ENCODE measurements around the gene UGT1A10.
"Not testable (repeated sequence)": the region's sequence is repeated elsewhere in the genome, so short reads cannot be mapped to it uniquely, and the experiment has no call there.

The UGT1A10 gene

GRCh38 chr2:233636306-233636705 lies at the start of gene UGT1A10:
Gene UGT1A10, plus strand, starts transcription at chr2:233636448. Its CDS starts 75 bp downstream, at chr2:233636523.
- DNase-seq = not testable (repeated sequence)

- no peak for DNase-seq
These were observed 47.8 kb upstream of the UGT1A10 start for GRCh38 chr2:233588400-233588799.

GRCh38 chr2:233592706-233593105 lies 43.5 kb upstream of the UGT1A10 start:
- not testable (repeated sequence) for DNase-seq

- DNase-seq = no peak
These were observed 43.0 kb upstream of the UGT1A10 start for GRCh38 chr2:233593201-233593600.

GRCh38 chr2:233597522-233597921 lies 38.7 kb upstream of the UGT1A10 start:
- no peak for DNase-seq

GRCh38 chr2:233598952-233599351 lies 37.3 kb upstream of the UGT1A10 start:
- no peak for DNase-seq

- no peak for DNase-seq
These were observed 35.9 kb upstream of the UGT1A10 start for GRCh38 chr2:233600386-233600785.

GRCh38 chr2:233602076-233602475 lies 34.2 kb upstream of the UGT1A10 start:
- DNase-seq = no peak

GRCh38 chr2:233603520-233603919 lies 32.7 kb upstream of the UGT1A10 start:
- no peak for DNase-seq

- no peak for DNase-seq
These were observed 31.4 kb upstream of the UGT1A10 start for GRCh38 chr2:233604826-233605225.

- no peak for DNase-seq
These were observed 30.6 kb upstream of the UGT1A10 start for GRCh38 chr2:233605680-233606079.

- no peak for DNase-seq
These were observed 25.0 kb upstream of the UGT1A10 start for GRCh38 chr2:233611284-233611683.

GRCh38 chr2:233617476-233617875 lies 18.8 kb upstream of the UGT1A10 start, which contains the start of gene UGT1A8:
Gene UGT1A8, plus strand, starts transcription at chr2:233617633. Its CDS starts 75 bp downstream, at chr2:233617708.
- not testable (repeated sequence) for DNase-seq

- DNase-seq = no peak
These were observed 16.0 kb upstream of the UGT1A10 start for GRCh38 chr2:233620204-233620603.

- DNase-seq = not testable (repeated sequence)
These were observed 14.4 kb upstream of the UGT1A10 start for GRCh38 chr2:233621863-233622262.

GRCh38 chr2:233627331-233628025 lies 8.8 kb upstream of the UGT1A10 start:
- no peak for DNase-seq

- no peak for DNase-seq
These were observed 2.6 kb downstream of the UGT1A10 start for GRCh38 chr2:233638836-233639235.

GRCh38 chr2:233639860-233640259 lies 3.6 kb downstream of the UGT1A10 start:
- no peak for DNase-seq

GRCh38 chr2:233643128-233643527 lies 6.9 kb downstream of the UGT1A10 start:
- DNase-seq = no peak

GRCh38 chr2:233646033-233646432 lies 9.8 kb downstream of the UGT1A10 start:
- DNase-seq = not testable (repeated sequence)

- no peak for DNase-seq
These were observed 14.7 kb downstream of the UGT1A10 start for GRCh38 chr2:233650981-233651380.

- DNase-seq = no peak
These were observed 15.2 kb downstream of the UGT1A10 start for GRCh38 chr2:233651430-233651829.

- no peak for DNase-seq
These were observed 18.3 kb downstream of the UGT1A10 start for GRCh38 chr2:233654501-233654900.

- DNase-seq = no peak
These were observed 18.8 kb downstream of the UGT1A10 start for GRCh38 chr2:233655043-233655442.

GRCh38 chr2:233655943-233656342 lies 19.7 kb downstream of the UGT1A10 start:
- DNase-seq = not testable (repeated sequence)

Data from activated T-cell treated with anti-CD3 and anti-CD28 coated beads for 4 hours (primary cell).